ENCODE results near the gene R3HDM1.
"Not testable (repeated sequence)": the region's sequence is repeated elsewhere in the genome, so short reads cannot be mapped to it uniquely, and the experiment has no call there.

The R3HDM1 gene

DNA sequence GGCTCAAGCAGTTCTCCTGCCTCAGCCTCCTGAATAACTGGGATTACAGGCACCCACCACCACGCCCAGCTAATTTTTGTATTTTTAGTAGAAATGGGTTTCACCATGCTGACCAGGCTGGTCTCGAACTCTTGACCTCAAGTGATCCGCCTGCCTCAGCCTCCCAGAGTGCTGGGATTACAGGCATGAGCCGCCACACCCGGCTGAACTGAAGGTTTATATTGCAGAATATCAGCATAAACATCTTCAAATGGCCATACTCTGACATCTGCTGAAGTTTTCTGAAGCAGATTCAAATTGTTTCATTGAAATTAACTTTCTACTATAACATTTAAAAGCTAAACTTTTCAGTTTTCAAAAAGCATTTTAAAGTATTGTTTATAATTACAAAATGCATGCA lies 172.8 kb downstream of the R3HDM1 start:
- DNase-seq (ENCODE audit: low read depth in 2 of 2, low spot score in 1 of 2), result not testable (repeated sequence)

DNA sequence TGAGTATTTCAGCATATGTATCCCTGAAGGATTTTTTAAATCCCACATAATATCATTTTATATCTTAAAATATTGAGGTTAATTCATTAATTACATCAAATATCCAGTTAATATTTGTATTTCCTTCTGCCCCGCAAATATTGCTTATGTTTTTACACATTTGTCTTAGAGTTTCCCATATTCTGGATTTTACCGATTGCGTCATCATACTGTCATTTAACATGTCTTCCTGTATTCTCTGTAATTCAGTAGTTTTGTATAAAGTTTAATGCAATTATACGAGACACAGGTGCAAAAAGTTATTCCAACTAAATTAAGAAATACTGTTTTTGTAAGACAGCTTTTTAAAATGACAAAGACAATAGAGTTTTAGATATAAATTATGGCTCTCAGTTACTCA lies 176.9 kb downstream of the R3HDM1 start:
- no peak for DNase-seq (ENCODE audit: low read depth in 2 of 2, low spot score in 1 of 2)

DNA sequence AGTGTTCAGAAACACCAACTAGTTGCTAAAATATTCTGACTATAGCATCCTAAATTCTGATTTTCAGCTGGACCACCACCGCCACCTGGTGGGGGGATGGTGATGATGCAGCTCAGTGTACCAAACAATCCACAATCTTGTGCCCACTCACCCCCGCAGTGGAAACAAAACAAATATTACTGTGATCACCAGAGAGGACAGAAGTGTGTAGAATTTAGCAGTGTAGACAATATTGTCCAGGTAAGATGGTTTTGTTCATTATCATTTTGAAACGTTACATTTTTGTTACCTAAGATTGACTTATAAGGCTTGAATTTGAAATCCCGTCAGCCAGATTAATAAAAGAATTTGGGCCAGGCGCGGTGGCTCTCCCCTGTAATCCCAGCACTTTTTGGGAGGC lies 178.7 kb downstream of the R3HDM1 start:
- peak; percentile 51 to 52 for DNase-seq (ENCODE audit: low read depth in 2 of 2, low spot score in 1 of 2)

DNA sequence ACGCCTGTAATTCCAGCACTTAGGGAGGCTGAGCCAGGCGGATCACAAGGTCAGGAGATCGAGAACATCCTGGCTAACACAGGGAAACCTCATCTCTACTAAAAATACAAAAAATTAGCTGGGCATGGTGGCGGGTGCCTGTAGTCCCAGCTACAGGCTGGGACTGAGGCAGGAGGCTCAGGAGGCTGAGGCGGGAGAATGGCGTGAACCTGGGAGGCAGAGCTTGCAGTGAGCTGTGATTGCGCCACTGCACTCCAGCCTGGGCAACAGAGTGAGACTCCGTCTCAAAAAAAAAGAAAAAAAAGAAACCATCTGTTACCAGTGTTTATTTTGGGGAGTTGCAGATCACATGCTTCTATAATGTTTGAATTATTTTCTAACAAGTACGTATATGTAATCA lies 183.8 kb downstream of the R3HDM1 start:
- not testable (repeated sequence) for DNase-seq (ENCODE audit: low read depth in 2 of 2, low spot score in 1 of 2)

DNA sequence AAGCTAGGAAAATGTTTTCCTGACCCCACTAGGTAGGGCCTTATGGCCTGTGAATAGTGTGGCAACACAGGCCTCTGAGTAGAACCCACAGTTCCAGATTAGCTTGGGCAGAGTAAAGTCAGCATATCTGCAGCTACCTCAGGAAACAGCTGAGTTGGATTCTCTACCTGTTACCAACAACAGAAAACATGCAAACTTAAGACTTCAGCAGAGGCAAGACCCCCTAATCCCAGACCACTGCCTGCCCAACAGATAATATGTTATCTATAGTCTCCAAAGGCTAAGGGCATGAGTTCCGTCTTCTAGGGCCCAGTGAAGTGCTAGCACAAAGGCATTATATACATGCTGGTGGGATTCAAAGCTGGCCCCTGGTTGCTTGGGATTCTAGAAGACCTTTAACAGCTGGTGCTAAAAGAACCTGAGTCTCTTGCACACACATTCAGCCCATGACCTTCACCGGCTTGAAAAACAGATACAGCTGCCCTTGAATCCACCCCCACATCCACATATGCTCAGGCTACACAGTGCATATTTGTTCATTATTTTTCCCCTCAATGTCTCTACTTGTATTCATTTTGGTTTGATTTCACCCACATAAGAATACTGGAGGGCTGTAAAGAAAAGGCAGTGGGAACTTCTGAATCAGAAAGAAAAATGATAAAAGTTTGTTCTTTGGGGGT lies 196.9 kb downstream of the R3HDM1 start:
- DNase-seq (ENCODE audit: low read depth in 2 of 2, low spot score in 1 of 2), result no peak

DNA sequence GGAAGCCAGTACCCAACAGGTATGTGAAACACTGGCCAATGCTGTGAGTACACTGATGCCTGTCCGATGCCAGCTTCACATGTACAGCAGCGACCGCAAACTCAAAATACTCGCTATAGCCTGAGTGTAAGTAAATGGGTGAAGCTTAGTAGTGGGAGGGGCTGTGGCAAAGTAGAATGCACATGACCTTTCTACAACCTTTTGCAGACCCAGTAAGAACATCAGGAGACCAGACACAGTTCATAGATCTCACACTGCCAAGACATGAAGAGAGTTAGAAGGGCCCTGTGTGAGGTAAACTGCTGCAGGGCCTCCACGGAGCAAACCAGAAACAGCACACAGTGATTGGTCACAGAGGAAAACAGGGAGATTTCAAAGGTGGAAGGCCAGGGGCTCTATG lies 201.3 kb downstream of the R3HDM1 start:
- DNase-seq (ENCODE audit: low read depth in 2 of 2, low spot score in 1 of 2), result no peak

DNA sequence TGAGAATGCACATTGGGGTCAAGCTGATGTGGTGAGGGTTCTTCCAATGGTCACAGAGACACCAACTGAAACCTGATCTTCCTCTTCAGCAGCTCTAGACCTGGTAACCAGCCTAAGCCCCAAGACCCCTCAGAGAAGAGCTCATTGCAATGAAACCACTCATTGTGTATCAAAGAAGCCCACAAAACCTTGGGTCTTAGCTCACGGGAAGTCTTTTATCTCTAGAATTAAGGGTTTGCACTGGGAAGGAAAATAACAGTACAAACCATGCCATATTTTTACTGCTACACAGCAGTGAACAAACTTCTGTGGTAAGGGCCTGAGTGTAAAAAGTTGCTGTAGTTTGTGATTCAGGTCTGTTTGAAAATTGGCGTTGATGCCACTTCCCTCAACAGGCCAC lies 201.8 kb downstream of the R3HDM1 start:
- DNase-seq (ENCODE audit: low read depth in 2 of 2, low spot score in 1 of 2), result no peak

DNA sequence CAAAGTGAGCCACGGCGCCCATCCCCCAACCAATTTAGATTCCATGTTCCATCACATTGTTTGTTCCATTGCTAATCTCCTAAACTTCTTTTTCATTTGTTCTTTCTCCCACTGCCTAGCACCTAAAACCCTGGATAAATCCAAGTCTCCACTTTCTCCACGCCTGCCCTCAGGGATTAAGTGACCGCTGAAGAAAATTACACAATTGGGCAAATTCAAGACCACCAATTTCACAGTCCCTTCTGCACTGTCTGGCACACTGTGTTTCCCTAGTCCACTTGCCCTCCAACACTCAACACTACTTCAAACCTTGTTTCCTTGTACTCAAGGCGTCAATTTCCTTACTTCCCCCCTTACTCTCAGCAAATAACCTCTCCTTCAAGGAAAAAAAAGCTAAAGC lies 205.3 kb downstream of the R3HDM1 start:
- no peak for DNase-seq (ENCODE audit: low read depth in 2 of 2, low spot score in 1 of 2)

DNA sequence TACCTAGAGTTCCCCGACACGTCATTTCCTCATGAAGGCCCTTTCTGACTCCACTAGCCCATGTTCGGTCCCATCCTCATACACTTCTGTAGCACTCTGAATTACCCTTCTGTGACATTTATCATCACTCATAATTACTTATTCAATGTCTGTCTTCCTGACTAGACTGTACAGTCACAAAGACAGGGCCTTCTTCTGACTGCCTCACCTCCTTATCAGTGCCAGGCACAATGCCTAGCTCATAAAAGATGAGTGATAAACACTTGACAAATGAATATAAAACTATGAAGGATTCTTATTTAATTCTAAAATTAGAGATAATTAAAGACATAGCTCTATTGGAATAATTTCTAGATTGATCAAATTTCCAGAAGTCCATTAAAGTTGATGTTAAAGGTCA lies 208.9 kb downstream of the R3HDM1 start:
- no peak for DNase-seq (ENCODE audit: low read depth in 2 of 2, low spot score in 1 of 2)

DNA sequence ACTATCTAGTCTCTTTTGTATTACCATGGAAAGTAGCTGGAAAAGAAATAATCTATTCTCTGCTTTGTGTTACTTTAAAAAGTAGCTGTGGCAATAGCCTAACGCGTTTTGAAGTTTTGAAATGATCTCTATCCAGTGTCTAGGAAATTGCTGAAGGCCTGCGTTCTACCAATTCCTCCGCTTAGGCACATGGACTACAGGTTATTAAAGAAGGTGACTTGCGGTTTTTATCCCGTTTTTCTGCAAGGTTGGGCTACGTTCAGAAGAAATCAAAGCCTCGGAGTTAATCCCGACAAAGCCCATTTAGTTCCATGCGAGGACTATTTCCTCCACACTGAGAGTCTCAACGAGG lies 209.7 kb downstream of the R3HDM1 start:
- no peak for DNase-seq (ENCODE audit: low read depth in 2 of 2, low spot score in 1 of 2)

DNA sequence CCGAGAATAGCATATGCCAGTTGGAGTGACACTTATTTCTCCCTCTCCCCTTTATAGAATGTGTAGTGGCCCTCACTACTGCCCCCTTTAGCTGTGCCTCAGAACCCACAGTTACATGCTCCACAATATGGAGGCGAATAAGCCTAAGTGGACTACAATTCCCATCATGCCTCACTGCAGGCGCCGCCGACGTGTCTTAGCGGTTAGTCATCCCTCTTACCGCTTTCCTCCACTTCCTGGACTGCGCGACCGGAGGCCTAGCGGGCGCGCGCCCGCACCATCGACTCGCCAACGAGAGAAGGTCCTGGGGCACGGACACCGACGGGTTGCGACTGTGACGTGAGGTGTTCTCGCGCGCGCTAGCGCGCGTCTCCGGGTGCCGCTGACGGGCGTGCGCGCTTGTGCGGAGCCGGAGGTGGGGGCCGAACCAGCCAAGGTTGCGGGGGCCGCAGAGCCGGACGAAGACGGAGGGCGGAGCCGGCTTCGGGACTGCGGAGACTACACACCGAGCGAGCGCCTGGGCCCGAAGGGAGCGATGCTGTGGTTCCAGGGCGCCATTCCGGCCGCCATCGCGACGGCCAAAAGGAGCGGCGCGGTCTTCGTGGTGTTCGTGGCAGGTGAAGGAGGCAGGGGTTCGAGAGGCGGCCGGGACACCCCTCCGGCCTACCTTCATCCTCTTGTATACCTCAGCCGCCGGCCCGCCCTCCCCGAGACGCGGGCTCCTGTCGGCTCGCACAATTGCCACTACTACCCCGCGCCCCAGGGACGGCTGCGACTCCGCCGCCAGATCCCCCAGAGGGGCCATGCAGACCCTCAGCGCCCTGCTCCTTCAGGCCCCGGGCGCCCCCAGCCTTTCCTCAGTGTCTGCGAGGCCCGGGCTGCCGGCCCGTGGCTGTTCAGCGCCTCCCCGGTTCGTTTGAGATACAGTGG lies 210.4 kb downstream of the R3HDM1 start, which contains the start of gene UBXN4:
UBXN4 (plus strand) TSS at position 461 of the 930 bp plus-strand sequence; CDS start at position 536, 75 bp downstream.
- peak; percentile 84 to 91 for DNase-seq (ENCODE audit: low read depth in 2 of 2, low spot score in 1 of 2)

DNA sequence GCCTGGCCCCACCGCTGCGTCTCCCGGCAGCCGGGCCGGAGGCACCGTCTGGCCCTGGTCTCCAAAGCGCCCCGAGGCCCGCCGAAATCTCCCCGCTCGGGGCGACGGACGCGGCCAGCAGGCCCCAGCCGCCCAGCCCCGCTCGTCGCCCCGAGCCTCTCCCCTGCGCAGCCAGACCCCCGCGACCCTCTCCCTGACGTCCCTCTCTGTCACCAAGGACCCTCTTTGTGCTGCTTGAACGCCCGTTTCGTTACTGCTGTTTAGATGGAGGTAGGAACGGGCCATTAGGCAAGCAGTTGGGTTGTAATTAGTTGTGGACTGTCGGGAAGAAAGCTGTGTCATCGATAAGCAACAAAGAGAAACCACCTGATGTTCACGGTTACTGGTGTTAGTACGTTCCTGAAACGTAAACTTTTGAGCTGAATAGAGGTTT lies 211.1 kb downstream of the R3HDM1 start:
- peak in 1 of 2 donors; percentile 6 for DNase-seq (ENCODE audit: low read depth in 2 of 2, low spot score in 1 of 2)

DNA sequence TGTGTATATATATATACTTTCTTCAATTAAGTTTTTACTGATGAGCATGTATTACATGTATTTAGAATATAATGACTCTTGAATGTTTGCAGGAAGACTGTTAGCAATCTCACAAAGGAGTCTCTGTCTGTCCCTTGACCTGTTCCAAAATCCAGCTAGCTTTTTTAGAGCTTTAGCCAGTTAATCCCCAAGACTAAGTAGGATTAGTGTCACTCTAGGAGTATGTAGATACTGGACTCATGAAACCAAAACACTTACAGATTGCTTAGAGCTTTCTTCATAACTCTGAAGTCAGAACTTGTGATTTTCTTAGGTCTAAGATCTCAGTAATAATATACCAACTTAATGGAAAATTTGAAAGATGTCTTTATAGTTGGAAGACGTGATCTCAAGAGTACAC lies 212.6 kb downstream of the R3HDM1 start:
- no peak for DNase-seq (ENCODE audit: low read depth in 2 of 2, low spot score in 1 of 2)

DNA sequence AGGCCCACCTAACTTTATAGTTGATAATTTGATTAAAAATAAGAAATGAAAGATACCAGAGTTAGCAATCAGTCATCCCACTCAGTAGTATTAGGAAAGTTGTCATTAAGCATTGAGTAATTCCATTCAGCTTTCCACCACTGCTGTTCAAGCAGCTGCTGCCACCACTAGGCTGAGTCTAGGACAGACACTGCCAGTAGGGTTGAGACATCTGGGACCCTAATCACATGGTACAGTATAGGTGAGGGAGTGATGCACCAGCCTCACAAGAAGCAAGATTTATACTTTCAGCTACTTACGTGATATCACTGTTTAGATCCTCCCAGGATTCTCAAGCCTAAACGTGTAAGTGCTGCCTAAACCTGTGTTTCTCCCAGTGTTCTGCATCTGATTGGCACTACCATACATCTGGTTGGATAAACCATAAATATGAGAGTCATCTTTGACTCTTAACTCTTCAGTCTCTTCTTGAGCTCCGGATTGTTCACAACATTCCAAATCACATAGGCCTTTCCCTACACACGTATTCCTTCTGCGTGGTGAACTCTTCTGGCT lies 213.6 kb downstream of the R3HDM1 start:
- DNase-seq (ENCODE audit: low read depth in 2 of 2, low spot score in 1 of 2), result no peak

DNA sequence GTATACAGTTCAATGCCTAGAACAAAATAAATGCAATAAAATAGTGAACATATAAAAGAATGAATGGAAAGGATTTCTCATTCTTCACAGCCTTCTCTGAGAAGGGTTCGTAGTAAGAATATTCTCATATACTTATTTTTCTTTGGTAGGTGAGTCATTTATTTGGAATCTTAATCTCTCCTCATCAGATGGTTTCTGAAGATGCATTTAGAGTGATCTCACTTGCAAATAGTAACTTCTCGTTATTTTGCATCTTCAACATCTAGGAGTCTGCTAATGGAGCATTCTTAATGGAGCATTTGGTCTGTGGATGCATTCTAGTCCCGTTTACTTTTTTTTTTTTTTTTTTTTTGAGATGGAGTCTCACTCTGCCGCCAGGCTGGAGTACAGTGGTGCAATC lies 214.3 kb downstream of the R3HDM1 start:
- DNase-seq (ENCODE audit: low read depth in 2 of 2, low spot score in 1 of 2), result no peak

DNA sequence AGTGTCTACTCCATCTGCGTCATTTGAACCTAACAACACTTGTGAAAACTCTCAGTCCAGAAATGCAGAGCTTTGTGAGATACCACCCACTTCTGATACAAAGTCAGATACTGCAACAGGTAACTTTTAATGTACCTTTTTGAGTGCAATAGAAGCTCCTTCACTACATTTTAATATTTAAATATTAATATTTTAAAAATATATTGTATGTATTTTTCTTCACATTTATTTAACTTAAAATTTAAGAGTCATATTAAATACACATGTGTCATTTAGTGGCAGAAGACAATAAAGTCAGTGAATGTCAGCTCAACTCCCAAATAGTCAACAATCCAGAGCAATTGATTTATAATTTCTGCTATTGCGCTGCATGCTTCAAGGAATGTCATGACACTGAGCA lies 224.3 kb downstream of the R3HDM1 start:
- no peak for DNase-seq (ENCODE audit: low read depth in 2 of 2, low spot score in 1 of 2)

DNA sequence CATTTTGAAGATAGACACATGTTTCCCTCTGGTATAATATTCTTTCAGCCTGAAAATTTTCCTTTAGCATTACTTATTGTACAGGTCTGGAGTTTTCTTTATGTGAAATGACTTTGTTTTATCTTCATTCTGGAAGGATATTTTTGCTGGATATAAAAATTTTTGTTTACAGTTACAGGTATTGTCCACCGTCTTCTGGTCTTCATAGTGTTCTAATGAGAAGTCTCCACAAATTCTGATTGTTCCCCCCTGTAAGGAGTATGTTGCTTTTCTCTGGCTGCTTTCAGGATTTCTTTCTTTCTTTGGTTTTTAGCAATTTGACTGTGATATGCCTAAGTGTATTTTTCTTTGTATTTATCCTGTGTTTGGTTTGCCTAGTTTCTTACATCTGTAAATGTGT lies 225.4 kb downstream of the R3HDM1 start:
- no peak for DNase-seq (ENCODE audit: low read depth in 2 of 2, low spot score in 1 of 2)

DNA sequence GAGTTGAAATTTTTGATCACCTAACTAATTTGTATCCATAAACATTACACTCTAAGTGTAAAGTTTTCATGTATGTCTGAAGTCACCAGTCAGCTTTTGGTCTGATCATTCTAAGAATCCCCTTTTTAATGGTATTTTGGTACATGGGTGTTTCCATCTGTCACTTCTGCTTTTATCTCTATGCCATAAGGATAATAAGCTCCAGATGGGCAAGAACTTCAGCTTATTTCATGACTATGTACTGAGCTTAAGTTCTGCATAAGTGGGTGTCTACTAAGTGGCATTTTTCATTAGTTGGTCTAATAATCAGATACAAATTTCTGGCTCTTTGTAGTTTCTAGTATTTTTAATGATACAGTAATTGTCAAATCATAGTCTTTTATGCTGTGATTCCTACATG lies 230.7 kb downstream of the R3HDM1 start:
- DNase-seq (ENCODE audit: low read depth in 2 of 2, low spot score in 1 of 2), result no peak

DNA sequence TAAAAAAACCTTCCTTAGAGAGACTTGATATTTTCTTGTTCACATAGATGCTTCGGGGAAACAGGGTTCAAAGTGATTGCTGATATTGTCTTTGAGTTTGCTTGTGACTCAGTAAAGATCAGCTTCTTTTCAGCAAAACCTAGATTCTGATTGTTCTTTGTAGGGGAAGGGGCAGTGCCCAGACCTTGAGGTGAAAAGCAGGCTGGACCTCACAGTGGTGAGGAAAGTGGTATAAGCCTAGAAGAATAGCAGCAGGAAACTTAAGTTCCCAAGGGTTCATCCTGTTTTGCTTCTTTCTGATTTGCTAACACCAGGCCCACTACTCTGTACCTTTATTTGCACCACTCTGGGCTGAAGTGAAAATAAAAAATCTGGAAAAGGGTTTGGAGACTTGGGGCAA lies 231.2 kb downstream of the R3HDM1 start:
- DNase-seq (ENCODE audit: low read depth in 2 of 2, low spot score in 1 of 2), result no peak

DNA sequence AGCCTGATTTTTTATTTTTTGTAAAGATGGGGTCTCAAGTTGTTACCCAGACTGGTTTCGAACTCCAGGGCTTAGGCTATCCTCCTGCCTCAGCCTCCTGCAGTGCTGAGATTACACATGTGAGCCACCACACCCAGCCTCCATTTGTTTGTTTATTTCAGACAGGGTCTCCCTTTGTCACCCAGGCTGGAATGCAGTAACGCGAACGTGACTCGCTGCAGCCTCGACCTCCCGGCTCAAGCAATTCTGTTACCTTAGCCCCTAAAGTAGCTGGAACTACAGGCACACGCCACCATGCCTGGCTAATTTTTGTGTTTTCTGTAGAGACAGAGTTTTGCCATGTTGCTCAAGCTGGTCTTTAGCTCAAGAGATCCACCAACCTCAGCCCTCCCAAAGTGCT lies 237.6 kb downstream of the R3HDM1 start:
- DNase-seq (ENCODE audit: low read depth in 2 of 2, low spot score in 1 of 2), result no peak

DNA sequence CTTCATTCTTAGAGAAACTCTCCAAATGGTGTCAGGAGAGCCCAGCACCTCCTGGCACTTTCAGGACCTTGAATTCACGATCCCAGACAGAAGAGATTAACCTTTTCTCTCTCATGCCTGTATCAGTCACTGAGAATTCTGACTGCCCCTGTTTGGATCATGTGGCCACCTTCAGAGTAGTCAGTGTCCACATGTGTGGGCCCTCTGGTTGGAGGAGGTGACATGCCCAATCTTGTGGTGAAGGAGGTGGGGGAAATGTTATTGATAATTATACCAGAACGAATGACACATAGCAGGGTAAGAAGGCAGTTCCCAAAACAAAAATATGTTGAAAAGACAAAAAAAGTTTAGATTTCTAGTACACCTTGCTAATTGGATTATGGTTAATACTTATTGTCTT lies 242.0 kb downstream of the R3HDM1 start:
- DNase-seq (ENCODE audit: low read depth in 2 of 2, low spot score in 1 of 2), result no peak

DNA sequence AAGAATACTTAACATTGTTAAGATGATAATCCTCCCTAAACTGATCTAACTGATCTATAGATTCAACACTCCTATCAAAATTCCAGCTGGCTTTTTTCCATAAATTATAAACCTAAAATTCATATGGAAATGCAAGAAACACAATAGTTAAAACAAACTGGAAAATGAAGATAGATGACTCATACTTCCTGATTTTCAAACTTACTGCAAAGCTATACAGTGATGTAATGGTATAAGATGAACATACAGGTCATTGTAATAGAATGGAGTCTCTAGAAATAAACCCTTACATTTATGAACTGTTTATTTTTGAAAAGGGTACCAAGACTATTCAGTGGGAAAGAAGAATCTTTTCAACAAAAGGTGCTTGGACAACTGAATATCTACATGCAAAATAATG lies 242.6 kb downstream of the R3HDM1 start:
- no peak for DNase-seq (ENCODE audit: low read depth in 2 of 2, low spot score in 1 of 2)
